ENCODE measurements around the gene SEC16A.

DNA sequence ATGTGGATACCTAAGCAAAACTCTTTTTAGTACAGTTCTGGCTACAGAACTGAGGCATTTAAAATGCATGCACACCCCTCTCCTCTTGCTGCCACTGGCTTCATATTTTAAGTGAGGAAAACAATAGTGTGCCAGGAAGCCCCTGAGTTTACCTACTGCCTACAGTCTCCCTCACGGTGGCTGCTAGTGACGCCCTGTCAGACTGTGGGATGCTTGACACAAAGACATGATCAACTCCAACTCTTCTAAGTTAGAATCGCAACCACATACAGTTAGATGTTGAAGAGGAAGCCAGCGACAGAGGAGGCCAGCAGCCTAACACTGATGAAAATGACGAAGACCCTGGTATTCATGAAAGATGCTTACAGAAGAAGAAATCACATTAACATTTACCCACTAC is 1.3 kb downstream of the SEC16A start:
- TF ChIP-seq POLR2A (IDR thresholded peaks at IDR 0.05), result no peak
- TF ChIP-seq, protein P1, sequence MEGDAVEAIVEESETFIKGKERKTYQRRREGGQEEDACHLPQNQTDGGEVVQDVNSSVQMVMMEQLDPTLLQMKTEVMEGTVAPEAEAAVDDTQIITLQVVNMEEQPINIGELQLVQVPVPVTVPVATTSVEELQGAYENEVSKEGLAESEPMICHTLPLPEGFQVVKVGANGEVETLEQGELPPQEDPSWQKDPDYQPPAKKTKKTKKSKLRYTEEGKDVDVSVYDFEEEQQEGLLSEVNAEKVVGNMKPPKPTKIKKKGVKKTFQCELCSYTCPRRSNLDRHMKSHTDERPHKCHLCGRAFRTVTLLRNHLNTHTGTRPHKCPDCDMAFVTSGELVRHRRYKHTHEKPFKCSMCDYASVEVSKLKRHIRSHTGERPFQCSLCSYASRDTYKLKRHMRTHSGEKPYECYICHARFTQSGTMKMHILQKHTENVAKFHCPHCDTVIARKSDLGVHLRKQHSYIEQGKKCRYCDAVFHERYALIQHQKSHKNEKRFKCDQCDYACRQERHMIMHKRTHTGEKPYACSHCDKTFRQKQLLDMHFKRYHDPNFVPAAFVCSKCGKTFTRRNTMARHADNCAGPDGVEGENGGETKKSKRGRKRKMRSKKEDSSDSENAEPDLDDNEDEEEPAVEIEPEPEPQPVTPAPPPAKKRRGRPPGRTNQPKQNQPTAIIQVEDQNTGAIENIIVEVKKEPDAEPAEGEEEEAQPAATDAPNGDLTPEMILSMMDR (IDR thresholded peaks at IDR 0.05), result no peak
